ENCODE results near the gene SLC4A3.

The SLC4A3 gene

GRCh38 chr2:219615036-219615435 is 12.4 kb upstream of the SLC4A3 start:
- Histone ChIP-seq H3K36me3 (ENCODE audit: insufficient read depth) (no peaks in the 10 kb centered on the region), H3K4me3 (IDR thresholded peaks at IDR 0.05; ENCODE audit: insufficient read depth, low read depth, low read length) (no peak overlapping the region), H3K4me1 (ENCODE audit: low read depth, poor library complexity, severe bottlenecking) (no peaks in the 10 kb centered on the region), H3K79me2 (ENCODE audit: insufficient read depth, low read depth) (no peaks in the 10 kb centered on the region), H2AFZ (ENCODE audit: low read depth) (no peak overlapping the region), H3K27ac (no peak overlapping the region), H3K9ac (no peak overlapping the region), H3K4me2 (no peak overlapping the region), H4K20me1 (ENCODE audit: insufficient read depth) (no peaks in the 10 kb centered on the region), H3K27me3 (ENCODE audit: insufficient read depth, low read depth) (no peaks in the 10 kb centered on the region)
- no peak for TF ChIP-seq CTCF (conservative IDR thresholded peaks at IDR 0.05; ENCODE audit: low read depth, low read length)

DNA sequence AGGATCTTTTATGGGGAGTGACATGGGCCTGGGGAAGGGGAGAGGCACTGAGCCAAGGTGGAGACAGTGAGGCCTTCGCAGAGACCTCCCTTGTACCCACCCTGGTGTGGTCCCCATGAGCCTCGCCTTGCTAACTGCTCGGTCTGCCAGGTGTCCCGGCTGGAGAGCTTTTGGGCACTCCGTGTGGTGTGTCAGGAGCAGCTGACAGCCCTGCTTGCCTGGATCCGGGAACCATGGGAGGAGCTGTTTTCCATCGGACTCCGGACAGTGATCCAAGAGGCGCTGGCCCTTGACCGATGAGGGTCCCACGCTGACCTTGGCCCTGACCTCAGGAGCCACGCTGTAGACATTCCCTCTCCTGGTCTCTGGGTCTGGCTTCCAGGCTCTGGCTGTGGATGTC is 11.5 kb upstream of the SLC4A3 start:
- Histone ChIP-seq H3K27ac (no peak overlapping the region), H4K20me1 (ENCODE audit: insufficient read depth) (no peaks in the 10 kb centered on the region), H3K27me3 (ENCODE audit: insufficient read depth, low read depth) (no peaks in the 10 kb centered on the region), H3K4me3 (IDR thresholded peaks at IDR 0.05; ENCODE audit: insufficient read depth, low read depth, low read length) (no peak overlapping the region), H3K4me2 (no peak overlapping the region), H2AFZ (ENCODE audit: low read depth) (no peak overlapping the region), H3K9ac (no peak overlapping the region), H3K79me2 (ENCODE audit: insufficient read depth, low read depth) (no peaks in the 10 kb centered on the region), H3K36me3 (ENCODE audit: insufficient read depth) (no peaks in the 10 kb centered on the region), H3K4me1 (ENCODE audit: low read depth, poor library complexity, severe bottlenecking) (no peaks in the 10 kb centered on the region)
- no peak for TF ChIP-seq CTCF (conservative IDR thresholded peaks at IDR 0.05; ENCODE audit: low read depth, low read length)

- no peak overlapping the region for H3K9ac ChIP-seq
- no peaks in the 10 kb centered on the region for H3K27me3 ChIP-seq (ENCODE audit: insufficient read depth, low read depth)
- no peak for TF ChIP-seq CTCF (conservative IDR thresholded peaks at IDR 0.05; ENCODE audit: low read depth, low read length)
- H3K4me2 ChIP-seq = no peak overlapping the region
- H3K27ac ChIP-seq = no peak overlapping the region
- H3K4me3 ChIP-seq (IDR thresholded peaks at IDR 0.05; ENCODE audit: insufficient read depth, low read depth, low read length) = no peak overlapping the region
- no peaks in the 10 kb centered on the region for H3K36me3 ChIP-seq (ENCODE audit: insufficient read depth)
- no peaks in the 10 kb centered on the region for H3K4me1 ChIP-seq (ENCODE audit: low read depth, poor library complexity, severe bottlenecking)
- no peak overlapping the region for H2AFZ ChIP-seq (ENCODE audit: low read depth)
- H3K79me2 ChIP-seq (ENCODE audit: insufficient read depth, low read depth) = no peaks in the 10 kb centered on the region
- no peaks in the 10 kb centered on the region for H4K20me1 ChIP-seq (ENCODE audit: insufficient read depth)
Measured at GRCh38 chr2:219616550-219616949, 10.9 kb upstream of the SLC4A3 start.

DNA sequence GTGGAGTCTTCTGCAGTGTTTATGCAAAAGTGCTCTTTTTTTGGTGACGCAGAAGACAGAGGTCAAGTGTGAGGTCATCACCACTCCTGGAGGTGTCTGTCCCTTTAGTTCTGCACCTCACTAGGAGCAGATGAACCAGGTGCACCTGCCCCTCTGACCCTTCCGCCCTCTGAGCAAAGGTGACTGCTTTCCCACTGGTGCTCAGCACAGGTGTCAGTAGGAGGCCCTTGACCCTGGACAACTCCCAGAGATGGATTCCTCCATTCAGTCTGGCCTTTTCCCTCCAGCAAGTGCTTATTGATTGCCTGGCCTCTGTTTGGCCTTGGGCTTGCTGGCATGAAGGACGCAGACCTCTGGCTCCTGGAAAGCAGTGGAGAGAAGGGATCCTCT is 8.7 kb upstream of the SLC4A3 start:
- Histone ChIP-seq H3K79me2 (ENCODE audit: insufficient read depth, low read depth) (no peaks in the 10 kb centered on the region), H2AFZ (ENCODE audit: low read depth) (no peak overlapping the region), H3K27me3 (ENCODE audit: insufficient read depth, low read depth) (no peaks in the 10 kb centered on the region), H3K9ac (no peak overlapping the region), H4K20me1 (ENCODE audit: insufficient read depth) (no peaks in the 10 kb centered on the region), H3K36me3 (ENCODE audit: insufficient read depth) (no peaks in the 10 kb centered on the region), H3K4me1 (ENCODE audit: low read depth, poor library complexity, severe bottlenecking) (no peaks in the 10 kb centered on the region), H3K4me2 (no peak overlapping the region), H3K27ac (no peak overlapping the region), H3K4me3 (IDR thresholded peaks at IDR 0.05; ENCODE audit: insufficient read depth, low read depth, low read length) (no peak overlapping the region)
- TF ChIP-seq CTCF (conservative IDR thresholded peaks at IDR 0.05; ENCODE audit: low read depth, low read length) = no peak

- H4K20me1 ChIP-seq (ENCODE audit: insufficient read depth) = no peaks in the 10 kb centered on the region
- H3K27me3 ChIP-seq (ENCODE audit: insufficient read depth, low read depth) = no peaks in the 10 kb centered on the region
- no peaks in the 10 kb centered on the region for H3K79me2 ChIP-seq (ENCODE audit: insufficient read depth, low read depth)
- H2AFZ ChIP-seq (ENCODE audit: low read depth) = no peak overlapping the region
- no peak for TF ChIP-seq CTCF (conservative IDR thresholded peaks at IDR 0.05; ENCODE audit: low read depth, low read length)
- no peaks in the 10 kb centered on the region for H3K4me1 ChIP-seq (ENCODE audit: low read depth, poor library complexity, severe bottlenecking)
- no peak overlapping the region for H3K4me3 ChIP-seq (IDR thresholded peaks at IDR 0.05; ENCODE audit: insufficient read depth, low read depth, low read length)
- H3K9ac ChIP-seq = no peak overlapping the region
- no peaks in the 10 kb centered on the region for H3K36me3 ChIP-seq (ENCODE audit: insufficient read depth)
- H3K27ac ChIP-seq = no peak overlapping the region
- no peak overlapping the region for H3K4me2 ChIP-seq
Measured at GRCh38 chr2:219619235-219619634, 8.2 kb upstream of the SLC4A3 start.

All from KMS-11 (cell line).